Measurements from ENCODE around the gene PDE10A.

The PDE10A gene

DNA sequence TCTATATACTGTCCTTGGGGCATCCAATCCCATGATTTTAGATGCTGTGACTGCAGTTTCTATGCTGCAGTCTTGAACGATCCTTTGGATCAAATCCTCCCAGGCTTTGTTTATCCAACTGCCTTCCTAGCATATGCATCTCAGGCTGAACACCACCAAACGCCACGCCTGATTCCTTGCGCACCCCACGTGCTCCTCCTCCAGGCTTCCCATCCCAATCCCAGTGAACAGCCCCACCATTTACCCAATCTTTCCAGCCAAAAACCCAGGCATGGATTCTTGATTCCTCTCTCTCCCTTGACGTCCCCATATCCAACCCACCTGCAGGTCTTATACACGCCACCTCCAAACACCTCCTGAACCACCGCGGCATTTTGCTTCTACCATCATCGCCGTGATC, 7.8 kb downstream of the PDE10A start:
- no peak for DNase-seq (ENCODE audit: low read depth in 2 of 2)

DNA sequence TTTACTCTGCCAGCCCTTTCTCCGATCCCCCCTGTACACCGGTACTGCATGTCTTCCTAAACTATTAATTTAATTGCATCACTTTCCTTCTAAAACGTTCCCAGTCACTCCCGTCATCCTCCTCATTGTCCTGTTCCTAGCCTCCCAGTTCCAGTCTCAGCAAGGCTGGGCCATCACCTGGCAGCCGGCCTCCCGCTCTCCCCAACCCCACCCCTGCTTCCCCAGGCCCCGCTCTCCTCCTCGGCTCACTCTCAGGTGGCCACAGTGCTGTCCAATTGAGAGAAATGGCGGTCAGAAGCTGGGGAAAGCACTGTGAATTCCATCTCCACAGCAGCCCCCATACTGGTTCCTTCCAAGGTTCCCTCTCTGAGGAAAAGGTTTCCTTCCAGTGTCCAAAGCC, 8.9 kb downstream of the PDE10A start:
- DNase-seq (ENCODE audit: low read depth in 2 of 2): no peak

DNA sequence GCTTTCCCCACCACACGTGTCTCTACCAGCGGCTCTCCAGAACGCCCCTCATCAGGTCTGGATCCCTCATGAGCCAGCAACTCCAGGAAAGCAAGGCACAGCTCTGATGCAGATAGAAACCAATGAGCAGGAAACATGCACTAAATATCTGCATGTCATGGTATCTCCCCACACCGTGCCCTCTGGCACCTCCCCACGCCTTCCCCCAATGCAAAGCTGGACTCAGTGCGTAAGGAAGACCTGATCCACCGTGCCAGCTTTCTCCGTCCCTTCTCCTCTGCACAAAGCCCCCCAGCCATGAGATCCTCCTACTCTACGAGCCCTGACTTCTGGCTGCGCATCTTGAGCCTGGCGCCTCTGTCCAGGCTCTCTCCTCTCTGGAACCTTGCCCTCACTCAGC, 9.4 kb downstream of the PDE10A start:
- no peak for DNase-seq (ENCODE audit: low read depth in 2 of 2)

DNA sequence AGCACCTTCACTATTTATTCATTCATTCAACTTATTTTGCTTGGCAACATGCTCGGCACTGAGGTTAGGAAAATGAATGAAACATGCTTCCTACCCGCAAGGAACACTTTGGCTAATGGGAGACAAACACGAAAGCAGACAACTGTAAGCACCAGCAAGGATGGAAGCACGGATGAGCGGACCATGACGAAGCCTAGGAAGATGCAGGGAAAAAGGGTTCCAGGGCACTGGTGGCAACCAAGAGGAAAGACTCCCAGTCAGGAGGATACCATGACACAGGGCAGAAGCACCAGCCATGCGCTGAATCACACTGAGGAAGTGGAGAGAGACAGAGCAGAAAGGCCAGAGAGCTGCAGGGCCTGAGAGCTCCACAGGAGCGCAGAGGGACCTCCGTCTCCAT, 9.8 kb downstream of the PDE10A start:
- DNase-seq (ENCODE audit: low read depth in 2 of 2): no peak

DNA sequence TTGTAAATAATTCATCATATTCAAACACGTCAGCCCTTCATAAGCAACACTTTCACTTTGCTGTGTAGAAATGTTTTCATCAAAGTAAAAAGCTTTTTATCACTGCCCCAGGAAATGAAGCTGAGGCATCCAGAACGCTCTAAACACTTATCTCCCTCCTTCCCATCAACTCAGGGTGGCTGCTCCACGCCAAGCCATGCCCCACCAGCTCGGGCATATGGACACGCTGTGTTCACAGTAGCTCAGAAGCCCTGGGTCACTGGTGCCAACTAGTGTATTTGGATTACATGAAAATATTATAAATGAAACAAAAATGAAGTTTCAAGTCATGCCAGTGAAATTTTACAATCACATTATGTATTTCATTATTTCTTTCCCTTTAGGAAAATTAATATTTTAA, 10.3 kb downstream of the PDE10A start:
- no peak for DNase-seq (ENCODE audit: low read depth in 2 of 2)

DNA sequence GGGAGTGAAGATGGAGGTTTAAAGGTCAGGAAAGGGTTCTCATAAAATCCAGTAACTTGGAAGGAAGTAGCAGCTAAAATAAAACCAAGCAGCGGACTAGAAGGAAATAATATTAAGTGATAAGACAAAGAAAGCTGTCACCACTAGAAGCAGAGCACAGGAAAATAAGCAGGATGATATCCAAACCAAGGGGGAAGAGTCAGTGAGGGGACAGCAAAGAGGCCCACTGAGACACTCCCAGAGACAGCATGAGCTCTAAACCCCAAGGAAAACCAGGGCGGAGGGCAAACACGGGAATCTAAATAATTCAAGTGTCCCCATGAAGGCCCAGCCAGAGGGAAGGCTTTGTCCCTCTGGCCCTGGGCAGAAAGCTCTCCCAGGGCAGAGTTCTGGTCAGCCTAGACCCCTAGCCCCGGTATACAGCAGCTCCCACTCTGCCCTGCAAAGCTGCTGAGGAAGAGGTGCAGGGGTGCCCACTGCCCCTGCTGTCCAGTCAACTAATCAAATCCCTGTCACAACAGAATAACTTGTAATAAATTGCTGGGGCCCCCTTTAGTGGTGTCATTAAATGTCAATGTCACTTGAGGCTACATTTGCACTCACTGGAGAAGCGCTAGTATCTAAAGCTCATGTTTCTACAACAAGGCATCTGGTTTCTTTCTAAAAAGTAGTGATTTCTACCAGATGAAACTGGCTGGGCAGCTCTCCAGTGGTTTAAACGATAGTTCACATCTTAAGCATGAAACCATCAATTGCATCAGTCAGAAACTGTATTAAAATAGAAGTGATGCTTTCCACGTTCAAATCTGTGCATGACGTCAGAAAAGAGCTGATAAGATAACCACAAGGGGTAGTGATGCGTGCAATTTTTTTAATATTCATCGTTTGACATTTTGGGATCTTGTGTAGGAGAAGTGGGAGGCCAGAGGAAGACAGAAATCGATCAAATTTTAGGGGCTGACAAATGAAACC, 13.6 kb downstream of the PDE10A start:
- peak; percentile 44 to 47 for DNase-seq (ENCODE audit: low read depth in 2 of 2)

DNA sequence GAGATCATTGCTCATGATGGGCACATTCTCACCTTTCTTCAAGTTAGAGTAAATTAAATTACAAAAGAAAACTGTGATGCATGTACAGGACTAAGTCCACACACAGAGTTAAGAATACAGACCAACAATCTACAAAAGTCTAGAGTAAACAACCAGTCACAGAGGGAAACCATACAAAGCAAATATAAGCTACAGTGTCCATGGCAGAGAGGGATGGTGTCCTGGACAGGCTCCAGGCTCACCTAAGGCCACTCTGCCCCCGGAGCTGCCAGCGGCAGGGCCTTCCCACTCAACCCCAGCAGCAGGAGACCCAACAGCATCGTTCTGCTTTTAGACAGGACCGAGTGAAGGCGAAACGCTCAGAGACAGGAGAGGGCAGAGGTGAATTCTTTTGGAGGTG, 16.0 kb downstream of the PDE10A start:
- no peak for DNase-seq (ENCODE audit: low read depth in 2 of 2)

DNA sequence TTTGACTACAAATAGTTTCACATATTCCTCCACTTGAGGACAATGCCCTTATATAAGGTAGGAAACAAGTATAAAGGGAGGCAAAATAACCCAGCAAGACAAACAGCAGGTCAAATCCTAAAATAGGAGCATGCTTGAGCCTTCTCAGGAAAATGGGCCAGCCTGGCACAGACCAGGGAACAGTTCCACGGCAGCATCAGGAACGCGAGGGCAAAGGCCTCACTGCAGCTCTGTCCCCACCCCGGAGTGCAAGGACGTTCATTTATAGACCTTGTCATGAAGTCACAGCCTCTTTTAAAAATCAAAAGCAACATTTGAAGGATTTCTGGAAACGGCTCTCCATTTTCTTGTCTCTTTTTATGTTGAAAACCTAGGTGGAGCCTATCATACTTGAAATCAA, 17.1 kb downstream of the PDE10A start:
- no peak for DNase-seq (ENCODE audit: low read depth in 2 of 2)

DNA sequence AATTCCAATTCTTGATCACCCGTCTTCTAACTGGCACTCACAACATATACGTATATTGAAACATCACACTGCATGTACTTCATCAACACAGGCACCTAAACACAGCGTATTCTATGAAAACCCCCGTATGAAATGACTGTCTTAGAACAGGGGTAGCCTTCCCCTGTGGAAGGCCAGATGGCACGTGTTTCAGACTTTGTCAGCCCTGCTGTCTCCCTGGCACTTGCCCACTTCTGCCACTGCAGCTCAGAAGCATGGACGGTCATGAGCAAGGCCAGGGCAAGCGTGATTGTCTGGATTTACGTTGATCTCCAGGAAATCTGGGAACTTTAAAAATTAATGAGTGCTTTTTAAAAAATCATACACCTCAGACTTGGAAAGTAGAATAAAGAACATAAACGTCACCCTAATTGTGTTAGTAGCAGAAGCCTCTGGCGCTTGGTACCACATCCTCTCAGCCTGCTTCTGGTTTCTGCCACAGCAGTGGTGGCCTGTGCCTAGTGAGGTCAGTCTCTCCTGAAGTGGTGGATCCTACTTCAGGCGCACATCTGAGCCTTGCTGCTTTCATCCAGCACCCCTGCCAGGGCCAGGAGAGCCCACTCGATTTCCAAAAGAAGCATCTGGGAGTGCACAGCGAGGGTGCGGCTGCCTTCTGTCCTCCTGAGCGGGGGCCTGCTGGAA, 18.3 kb downstream of the PDE10A start:
- DNase-seq (ENCODE audit: low read depth in 2 of 2): no peak

DNA sequence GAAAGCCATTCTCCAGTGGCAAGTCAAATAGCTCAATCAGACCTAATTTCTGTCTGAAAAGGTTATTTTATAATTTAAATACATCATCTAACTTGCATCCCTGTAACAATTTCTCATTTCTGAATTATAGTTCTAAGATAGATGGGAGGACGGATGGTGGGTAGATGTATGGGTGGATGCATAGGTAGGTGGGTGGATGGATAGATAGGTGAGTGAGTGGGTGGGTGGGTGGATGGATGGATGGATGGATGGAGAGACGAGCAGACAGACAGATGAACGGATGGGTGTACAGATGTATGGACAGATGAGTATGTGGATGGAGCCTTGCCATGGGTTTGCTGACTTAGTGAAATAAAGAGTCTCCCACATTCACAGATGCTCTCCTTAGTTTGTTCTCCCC, 20.0 kb downstream of the PDE10A start:
- DNase-seq (ENCODE audit: low read depth in 2 of 2): no peak

DNA sequence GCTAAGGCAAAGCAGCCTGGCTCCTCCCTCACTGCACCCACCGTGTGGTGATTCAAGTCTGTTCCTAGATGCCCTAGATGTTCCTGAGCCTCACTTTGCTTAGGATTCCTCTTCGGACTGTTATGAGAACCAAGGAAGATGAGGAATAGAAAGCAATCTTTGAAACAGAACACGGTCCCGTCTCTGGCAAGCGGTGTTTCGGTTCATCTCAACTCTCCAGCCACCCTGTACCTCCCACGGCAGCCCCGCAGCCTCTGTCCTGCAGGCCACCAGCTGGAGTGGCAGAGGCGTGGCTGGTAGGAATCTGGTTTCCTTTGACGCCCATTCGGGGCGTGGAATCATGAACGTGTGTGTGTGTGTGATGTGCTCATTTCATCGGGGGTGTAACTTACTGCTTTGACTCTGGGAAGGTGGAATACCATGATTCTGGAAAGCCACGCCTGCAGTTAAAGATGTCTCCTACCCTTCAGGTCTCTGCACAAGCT, 21.3 kb downstream of the PDE10A start:
- no peak for DNase-seq (ENCODE audit: low read depth in 2 of 2)

DNA sequence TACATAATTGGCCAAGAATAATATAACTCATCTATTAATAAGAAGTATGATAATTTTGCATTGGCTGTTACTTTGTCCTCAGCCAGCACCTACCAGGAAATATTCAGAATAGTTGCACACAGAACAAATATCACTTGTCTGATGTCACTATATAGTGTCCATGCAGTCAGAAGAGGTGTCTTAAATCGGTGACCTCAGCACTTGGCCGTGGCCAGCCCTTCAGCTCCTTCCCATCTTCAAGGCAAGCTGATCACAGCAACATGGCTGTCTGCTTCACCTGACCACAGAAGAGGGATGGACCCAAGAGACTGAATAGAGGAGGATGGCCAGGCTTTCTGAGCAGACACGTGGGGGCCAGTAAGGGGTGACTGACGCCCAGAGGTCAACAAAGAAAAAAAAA, 22.2 kb downstream of the PDE10A start:
- DNase-seq (ENCODE audit: low read depth in 2 of 2): no peak

DNA sequence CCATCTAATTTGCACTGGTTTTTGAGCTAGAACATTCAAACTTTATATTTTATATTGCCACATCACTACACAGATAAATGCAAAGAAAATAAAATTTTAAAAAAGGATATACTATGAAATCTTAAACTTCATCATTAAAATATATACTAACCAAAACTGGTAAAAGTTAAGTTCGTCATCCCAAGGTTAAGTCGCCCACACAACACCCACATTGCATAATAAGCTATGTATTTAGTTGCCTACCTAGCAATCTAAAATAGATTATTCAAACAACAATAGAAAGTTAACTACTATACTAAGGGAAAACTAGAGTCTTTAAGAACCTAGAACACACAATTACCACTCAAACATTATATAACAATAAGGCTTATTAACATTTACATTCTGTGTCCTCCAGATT, 24.5 kb downstream of the PDE10A start:
- DNase-seq (ENCODE audit: low read depth in 2 of 2): no peak

DNA sequence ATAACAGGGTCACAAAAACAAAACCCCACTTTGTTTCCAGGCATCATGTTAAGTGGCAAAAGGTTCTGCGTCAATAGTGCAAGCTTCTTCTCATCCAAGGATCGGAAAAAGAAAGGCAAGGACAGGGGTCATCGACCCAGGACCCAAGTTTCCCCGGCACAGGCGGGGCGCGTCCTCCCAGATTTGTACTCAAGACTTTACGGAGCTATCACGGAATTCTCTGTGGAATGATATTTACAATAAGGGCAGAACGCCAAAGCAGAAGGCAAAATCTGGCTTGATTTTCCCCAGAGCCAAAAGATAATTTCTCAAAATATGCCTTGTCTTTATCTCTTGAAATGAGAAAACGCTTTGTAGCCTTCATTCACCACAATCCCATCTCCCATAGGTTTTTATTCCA, 25.5 kb downstream of the PDE10A start:
- DNase-seq (ENCODE audit: low read depth in 2 of 2): no peak

DNA sequence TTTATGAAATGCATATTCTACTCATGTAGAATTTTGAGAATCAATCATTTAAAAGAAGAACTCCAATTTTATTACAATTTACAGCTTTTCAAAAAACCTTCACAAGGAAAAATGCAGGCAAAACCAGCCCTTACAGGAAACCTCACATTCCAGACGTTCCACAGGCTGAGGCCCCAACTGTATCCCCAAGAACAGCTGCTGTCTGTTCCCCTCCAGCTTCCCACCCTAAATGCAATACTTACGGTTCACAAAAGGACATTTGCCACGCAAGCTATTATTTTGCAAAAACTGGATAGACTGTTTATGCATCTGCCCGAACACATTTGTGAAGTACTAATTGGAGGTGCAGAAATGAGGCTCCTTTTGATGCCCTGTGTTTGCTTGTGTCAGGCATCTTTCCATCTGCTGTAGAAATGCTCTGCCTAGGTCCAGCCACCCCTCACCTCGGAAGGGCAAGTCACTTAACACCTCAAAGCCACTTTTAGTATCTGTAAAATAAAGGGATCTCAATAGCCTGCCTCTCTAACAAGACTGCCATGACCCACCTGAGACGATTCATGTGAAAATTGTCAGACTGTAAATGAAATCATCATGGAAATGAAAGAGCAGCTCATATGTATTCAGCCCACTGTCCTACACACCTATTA, 26.5 kb downstream of the PDE10A start:
- DNase-seq (ENCODE audit: low read depth in 2 of 2): peak in 1 of 2 experiments; percentile 23

DNA sequence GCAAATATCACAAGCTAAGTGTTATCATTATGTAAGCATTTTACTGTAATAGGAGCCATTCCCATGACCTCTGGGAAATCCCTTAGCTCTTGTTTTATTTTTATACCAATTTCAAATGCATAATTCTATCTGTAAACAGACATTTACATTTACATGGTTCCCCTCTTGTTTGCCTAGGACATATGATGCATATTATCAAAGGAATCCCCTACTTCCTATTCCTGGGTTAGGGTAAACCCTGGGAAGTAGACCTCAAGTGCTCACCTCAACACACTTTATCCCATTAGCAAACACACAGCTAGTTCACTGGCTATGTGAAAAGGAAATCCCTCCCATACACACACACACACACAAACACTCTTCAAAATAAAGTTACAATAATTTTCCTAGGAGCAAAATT, 27.1 kb downstream of the PDE10A start:
- no peak for DNase-seq (ENCODE audit: low read depth in 2 of 2)

DNA sequence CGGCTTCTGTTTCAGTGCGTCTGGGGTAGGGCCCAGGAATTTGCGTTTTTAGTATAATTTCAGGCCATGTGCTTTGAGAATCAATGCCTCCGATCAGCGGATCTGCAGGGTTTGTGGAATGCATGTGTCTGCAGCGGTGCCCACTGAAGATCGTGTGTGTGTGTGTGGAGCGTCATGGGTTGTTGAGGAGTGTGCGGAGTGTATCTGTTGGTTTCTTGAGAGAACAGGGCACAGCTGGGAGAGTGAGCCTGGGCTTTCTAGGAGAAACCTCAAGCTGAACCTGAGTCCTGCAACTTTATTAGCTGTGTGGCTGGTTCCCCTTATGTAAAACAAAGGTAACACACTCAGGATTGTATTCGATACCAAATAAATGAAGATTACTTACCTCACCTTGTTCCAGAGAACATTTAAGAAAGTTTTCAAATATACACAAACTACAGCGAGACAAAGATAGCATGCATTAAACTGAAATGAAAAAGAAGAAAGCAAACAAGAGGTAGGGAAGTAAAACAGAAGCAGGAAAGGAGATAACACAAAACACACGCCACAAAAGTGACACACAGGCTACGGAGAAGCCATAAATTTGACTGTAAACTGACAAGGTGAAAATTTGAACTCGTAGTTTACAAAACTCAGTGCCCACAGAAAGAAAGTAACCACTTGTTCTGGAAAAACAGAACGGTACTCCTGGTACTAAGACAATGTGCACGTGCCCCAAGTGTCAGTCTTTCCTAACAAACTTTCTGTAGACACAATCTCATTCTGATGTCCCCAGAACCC, 28.8 kb downstream of the PDE10A start:
- DNase-seq (ENCODE audit: low read depth in 2 of 2): no peak

DNA sequence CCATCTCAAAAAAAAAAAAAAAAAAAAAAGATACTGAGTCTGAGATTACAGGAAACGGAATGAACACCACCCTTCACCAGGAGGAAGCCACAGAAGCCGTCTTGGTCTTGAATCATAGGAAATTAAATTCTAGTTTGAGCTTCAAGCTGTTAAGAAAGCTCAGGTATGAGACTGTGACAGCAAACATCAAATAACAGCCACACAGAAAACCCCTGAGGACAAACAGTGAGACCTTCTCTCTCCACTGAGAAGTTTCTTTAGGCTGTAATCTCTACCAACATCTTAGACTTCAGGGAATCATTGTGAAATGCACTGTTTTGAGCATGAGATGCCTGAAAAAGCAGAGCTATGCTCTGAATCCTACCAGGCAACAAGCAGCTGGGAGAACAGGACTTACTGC, 30.8 kb downstream of the PDE10A start:
- no peak for DNase-seq (ENCODE audit: low read depth in 2 of 2)

DNA sequence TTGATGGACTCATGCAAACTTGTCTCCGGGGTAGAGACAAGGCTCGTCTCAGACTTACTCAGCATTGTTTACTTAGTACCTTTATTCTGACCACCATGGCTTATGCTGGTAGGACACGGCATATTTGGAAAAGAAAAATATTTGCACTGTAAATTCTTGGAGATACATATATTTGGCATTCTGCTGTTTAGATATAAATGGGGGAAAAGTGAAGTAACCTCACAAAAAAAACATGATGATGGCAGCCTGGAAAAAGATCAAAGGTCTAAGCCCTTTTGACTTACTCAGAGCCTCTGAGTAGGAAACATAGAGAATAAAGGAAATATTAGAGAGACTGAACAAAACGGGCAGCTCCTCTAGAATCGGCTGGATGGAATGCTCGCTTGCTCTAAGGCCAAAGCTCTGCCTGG, 32.5 kb downstream of the PDE10A start:
- no peak for DNase-seq (ENCODE audit: low read depth in 2 of 2)

DNA sequence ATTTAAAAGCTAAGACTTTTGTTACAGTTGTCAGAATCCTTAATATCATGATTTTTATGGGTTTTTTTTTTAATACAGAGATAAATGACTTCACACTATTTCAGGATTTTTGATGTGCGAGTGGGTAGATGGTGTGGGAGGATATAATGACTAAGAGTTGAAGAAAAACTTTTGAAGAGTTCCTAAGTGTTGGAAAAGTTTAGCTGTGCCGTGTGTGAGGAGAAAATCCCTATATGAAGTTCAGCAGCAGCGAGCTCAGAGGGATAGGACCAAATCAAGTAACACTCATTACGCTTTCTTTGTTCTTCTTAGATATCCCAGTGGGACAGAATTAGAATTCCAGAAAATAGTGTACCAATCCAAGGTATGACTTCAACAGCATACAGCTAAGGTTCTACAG, 34.1 kb downstream of the PDE10A start:
- DNase-seq (ENCODE audit: low read depth in 2 of 2): no peak

DNA sequence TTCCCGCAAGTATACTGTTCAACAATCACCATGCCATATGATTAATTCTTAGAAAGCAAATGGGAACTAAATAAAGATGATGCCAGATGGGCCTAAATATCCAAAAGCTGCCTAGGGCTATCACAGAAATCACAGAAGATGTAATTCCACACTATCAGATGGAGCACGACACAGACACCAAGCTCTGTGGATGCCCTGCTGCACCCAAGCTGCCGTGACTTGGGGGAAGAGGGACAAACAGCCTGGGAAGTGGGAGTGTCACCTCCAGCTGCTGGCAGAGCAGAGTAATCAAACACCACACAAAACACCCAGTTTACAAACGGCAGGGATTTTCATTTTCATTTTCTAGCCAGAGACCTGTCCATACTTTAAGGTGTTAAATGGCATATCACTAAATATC, 35.7 kb downstream of the PDE10A start:
- DNase-seq (ENCODE audit: low read depth in 2 of 2): no peak

DNA sequence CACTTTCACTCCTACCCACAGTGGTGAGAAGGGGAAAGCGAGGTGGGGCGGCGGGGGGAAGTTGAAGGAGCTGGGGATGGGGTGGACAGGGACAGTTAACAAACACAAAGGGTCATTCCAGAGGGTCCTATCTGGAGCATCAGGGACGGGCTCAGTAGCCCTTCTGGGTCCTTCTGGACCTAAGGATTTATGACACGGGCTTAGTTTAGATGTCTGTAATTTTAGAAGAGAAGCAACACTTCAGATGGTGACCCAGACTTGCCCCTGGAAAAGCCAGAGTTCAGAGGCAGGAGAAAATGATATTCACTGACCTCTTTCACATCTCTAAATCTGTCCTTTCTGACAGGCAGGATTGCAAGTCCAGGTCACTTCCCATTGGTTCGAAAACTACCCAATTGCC, 36.3 kb downstream of the PDE10A start:
- no peak for DNase-seq (ENCODE audit: low read depth in 2 of 2)
